HG03342 (cell line): Measurements from ENCODE around the gene NELFCD.

ENCODE experiments used
- ATAC-seq: cut with Tn5 transposase; IDR thresholded peaks from one replicate; pipeline ENCODE4 v1.9.1; 2021; ENCODE audit warnings: mild to moderate bottlenecking, moderate library complexity; ENCODE audit not compliant: unreplicated experiment

Gene NELFCD

DNA sequence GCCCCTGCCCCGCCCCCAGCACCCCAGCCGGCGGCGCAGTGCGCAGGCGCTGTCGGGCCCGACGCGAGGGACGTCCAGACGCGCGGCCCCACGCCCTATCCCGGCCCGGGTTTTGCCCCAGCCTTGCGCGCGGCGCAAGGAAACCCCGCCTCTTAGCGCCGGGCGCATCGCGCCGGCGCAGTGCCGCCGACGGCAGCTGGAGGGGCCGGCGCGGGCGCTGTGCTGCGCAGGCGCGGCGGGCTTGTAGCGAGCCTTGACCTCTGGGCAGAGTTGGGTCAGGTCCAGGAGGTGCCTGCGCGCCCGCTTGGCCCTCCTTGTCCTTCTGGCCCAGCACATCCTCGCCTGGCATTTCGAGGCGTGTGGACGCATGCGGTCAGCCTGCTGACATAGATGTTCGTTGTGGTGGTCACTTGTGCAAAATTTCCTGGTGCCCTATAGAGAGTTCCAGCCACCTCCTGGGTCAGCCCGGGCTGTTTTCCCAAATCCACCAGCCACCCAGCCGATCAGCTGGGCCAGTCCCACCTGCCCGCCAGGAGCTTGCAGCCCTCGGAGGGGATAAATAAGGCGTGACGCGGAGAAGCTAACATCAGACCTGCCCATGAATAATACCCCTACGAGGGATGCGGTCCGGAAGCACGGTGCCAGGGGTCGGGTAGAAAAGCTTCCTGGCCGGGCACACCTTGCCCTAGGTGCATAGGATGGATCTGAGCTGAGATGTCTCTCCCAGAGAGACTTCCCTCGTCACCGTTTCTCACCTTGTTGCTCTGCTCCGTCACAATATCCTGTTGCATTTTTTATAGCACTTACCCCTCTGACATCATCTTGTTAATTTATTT is 62.0 kb downstream of the NELFCD start:
- ATAC-seq, result peak; percentile 93

- ATAC-seq, result no peak
Observed at GRCh38 chr20:59043698-59044097, 62.6 kb downstream of the NELFCD start.

- ATAC-seq, result no peak
Observed at GRCh38 chr20:59044295-59044694, 63.2 kb downstream of the NELFCD start.
